ENCODE measurements around the gene ELL2. TPM values are rescaled to one million over a fixed set of nuclear protein-coding genes. Genes with fewer than 3 reads are reported as not detected.

ELL2 gene
- total RNA-seq, 1 donor from 2014 or later, result 124 TPM

DNA sequence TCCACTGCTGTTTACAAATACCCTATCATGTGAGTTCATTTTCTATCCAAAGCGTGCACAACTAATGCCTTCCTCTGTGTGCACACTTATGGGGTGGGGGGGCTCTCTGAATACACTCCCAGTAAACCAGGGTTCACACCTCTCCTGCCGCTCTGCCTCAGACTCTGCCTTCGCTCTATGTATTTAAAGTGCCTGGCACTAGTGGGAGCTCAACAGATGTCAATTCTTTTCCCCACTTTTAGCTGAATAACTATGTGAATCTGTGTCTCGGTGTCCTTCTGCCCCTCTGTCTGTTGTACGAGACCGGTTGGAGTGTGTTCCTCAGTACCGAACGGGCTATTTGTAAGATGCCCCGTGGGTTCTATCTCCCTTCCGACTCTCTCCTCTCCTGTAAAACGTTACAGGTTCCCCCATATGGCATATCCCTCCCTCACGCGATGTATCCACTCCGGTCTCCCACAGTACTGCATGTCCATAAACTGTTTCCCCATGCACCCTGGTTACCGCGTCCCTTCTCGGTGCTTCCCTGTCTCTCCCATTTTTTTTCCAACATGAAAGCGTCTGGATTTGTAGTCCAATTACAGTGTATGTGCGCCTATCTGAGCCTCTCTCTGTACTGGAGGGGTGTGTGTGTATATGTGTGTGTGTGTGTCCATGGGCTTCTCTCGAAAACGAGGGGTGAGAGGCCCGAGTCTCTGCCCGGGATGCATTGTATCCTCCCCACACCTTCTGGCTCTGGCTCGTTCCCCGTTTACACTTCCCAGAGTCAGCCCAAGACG is 1.6 kb downstream of the ELL2 start:
- H3K27me3 Mint-ChIP-seq, result no peaks in the 10 kb centered on the region
- H3K4me3 Mint-ChIP-seq (ENCODE audit: low read depth), result peak overlapping the region; percentile 95
- TF ChIP-seq, protein P1, sequence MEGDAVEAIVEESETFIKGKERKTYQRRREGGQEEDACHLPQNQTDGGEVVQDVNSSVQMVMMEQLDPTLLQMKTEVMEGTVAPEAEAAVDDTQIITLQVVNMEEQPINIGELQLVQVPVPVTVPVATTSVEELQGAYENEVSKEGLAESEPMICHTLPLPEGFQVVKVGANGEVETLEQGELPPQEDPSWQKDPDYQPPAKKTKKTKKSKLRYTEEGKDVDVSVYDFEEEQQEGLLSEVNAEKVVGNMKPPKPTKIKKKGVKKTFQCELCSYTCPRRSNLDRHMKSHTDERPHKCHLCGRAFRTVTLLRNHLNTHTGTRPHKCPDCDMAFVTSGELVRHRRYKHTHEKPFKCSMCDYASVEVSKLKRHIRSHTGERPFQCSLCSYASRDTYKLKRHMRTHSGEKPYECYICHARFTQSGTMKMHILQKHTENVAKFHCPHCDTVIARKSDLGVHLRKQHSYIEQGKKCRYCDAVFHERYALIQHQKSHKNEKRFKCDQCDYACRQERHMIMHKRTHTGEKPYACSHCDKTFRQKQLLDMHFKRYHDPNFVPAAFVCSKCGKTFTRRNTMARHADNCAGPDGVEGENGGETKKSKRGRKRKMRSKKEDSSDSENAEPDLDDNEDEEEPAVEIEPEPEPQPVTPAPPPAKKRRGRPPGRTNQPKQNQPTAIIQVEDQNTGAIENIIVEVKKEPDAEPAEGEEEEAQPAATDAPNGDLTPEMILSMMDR (IDR thresholded peaks at IDR 0.05; ENCODE audit: unreplicated experiment), result no peak
- H3K27ac Mint-ChIP-seq, result peak overlapping the region; percentile 94
- no peak for DNase-seq (ENCODE audit: low spot score, unreplicated experiment)
- peaks cover 7% of the 10 kb centered on the region for H3K36me3 Mint-ChIP-seq (ENCODE audit: insufficient read depth)
- peaks cover 66% of the 10 kb centered on the region for H3K4me1 Mint-ChIP-seq (ENCODE audit: low read depth)
- H3K9me3 Mint-ChIP-seq (ENCODE audit: low read depth), result no peaks in the 10 kb centered on the region

DNA sequence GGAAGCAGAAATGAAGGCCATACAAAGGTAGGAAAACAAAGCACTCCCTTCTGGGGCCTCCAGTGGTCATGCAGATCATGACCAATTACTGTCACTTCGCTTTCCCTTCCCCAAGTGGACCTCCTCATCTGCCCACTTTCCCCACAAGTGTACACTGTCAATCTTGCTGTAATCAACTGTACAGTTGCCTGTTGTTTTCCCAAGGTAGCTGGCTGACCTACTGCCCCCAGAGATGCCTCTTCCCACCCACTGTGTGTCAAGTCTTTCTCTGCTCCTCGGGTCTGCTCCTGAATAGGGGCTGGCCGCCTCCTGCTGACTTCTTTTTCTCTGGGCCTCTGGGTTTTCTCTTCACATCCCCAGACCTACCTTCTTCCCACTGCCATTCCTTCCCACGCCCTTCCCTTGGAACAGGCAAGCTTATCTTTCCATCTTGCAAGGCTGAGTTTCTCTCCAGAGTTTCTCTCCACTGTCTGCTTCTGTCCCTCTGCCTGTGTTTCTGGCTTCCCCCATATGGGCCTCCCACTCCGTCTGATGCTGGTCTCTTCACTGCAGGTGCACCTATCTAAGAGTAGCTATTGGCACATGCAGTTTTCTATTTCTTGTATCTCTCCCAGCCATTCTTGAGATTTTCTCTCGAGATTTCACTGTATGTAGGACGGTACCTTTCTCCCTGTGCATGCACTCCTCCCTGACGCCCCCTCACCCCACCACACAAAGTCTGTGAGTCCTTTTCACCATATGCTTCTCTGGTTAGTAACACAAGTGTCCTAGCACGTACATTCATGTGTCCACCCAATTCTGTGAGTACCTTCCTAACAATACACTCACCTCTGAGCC is 2.4 kb downstream of the ELL2 start:
- peak overlapping the region; percentile 94 for H3K27ac Mint-ChIP-seq
- TF ChIP-seq, protein P1 (IDR thresholded peaks at IDR 0.05; ENCODE audit: unreplicated experiment), result peak; percentile 9
- H3K36me3 Mint-ChIP-seq (ENCODE audit: insufficient read depth), result peaks cover 11% of the 10 kb centered on the region
- peak overlapping the region; percentile 95 for H3K4me3 Mint-ChIP-seq (ENCODE audit: low read depth)
- DNase-seq (ENCODE audit: low spot score, unreplicated experiment), result no peak
- no peaks in the 10 kb centered on the region for H3K27me3 Mint-ChIP-seq
- no peaks in the 10 kb centered on the region for H3K9me3 Mint-ChIP-seq (ENCODE audit: low read depth)
- peaks cover 67% of the 10 kb centered on the region for H3K4me1 Mint-ChIP-seq (ENCODE audit: low read depth)

DNA sequence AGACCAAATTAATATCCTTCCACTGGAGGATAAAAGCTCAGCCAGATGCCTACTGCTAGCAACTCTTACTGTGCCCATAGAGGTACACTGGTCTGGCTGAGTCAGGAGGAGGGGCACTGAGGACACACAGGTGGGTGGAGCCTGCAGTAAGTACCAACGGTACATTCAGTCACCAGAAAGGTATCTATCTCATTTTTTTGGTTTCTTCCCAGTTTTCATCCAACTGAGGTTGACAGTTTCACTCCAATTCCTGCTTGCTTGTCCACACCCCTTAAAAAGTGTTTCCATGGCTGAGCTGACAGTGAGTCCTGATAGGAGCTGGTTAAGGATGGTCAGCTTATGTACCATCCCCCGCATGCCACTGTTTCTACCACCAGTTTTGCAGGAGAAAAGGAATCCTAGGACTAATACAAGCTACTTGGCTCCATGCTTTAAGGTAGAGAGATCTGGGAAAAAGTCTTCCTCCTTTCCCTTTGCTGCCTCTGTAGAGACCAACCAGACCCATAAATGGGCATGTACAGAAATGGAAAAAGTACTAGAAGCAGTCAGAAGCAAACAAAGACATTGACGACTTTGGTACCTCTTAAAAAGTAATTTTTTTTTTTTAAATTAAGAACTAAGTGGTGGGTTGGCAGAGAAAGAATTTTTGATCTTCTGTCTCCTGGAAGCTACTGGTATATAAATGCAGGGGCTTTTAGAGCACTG is 3.2 kb downstream of the ELL2 start:
- H3K27ac Mint-ChIP-seq, result peak overlapping the region; percentile 94
- peak overlapping the region; percentile 95 for H3K4me3 Mint-ChIP-seq (ENCODE audit: low read depth)
- TF ChIP-seq, protein P1 (IDR thresholded peaks at IDR 0.05; ENCODE audit: unreplicated experiment), result no peak
- no peaks in the 10 kb centered on the region for H3K27me3 Mint-ChIP-seq
- H3K9me3 Mint-ChIP-seq (ENCODE audit: low read depth), result no peaks in the 10 kb centered on the region
- H3K36me3 Mint-ChIP-seq (ENCODE audit: insufficient read depth), result peaks cover 17% of the 10 kb centered on the region
- peaks cover 67% of the 10 kb centered on the region for H3K4me1 Mint-ChIP-seq (ENCODE audit: low read depth)
- no peak for DNase-seq (ENCODE audit: low spot score, unreplicated experiment)

DNA sequence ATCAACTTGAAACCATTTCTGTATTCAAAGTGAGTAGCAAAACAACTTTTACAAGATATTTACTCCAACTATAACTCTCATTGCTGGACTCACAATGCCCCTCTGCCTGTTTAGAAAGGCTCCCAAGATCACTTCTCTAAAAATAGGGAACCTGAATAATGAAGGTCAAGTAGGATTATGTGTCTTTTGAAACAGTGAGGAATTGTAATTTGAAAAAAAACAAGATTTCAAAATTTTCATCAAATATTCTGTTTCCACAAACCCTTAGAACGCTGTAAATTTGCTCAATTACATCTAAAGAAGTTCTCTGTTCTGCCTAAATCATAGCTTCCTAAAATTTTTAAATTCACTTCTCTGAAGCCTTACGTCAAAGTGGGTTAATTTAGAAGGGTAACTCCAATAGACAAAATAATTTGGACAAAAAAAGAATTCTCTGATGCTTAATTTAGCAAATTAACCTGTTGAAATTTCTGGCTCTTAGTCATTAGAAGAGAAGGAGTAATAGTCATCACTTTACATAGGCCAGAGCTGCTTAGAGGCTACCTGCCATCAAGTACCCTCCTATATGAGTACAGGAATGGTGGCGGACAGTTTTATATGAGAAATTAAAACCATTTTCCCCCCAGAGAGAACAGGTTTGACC is 4.0 kb downstream of the ELL2 start:
- peak overlapping the region; percentile 74 for H3K27ac Mint-ChIP-seq
- no peak for DNase-seq (ENCODE audit: low spot score, unreplicated experiment)
- no peaks in the 10 kb centered on the region for H3K9me3 Mint-ChIP-seq (ENCODE audit: low read depth)
- TF ChIP-seq, protein P1 (IDR thresholded peaks at IDR 0.05; ENCODE audit: unreplicated experiment), result no peak
- H3K4me1 Mint-ChIP-seq (ENCODE audit: low read depth), result peaks cover 69% of the 10 kb centered on the region
- H3K36me3 Mint-ChIP-seq (ENCODE audit: insufficient read depth), result peaks cover 21% of the 10 kb centered on the region
- H3K4me3 Mint-ChIP-seq (ENCODE audit: low read depth), result peak overlapping the region; percentile 95
- no peaks in the 10 kb centered on the region for H3K27me3 Mint-ChIP-seq

Measured in progenitor cell of endocrine pancreas (in vitro differentiated cells).